Measurements from ENCODE around the gene MARCHF2.

The MARCHF2 gene

DNA sequence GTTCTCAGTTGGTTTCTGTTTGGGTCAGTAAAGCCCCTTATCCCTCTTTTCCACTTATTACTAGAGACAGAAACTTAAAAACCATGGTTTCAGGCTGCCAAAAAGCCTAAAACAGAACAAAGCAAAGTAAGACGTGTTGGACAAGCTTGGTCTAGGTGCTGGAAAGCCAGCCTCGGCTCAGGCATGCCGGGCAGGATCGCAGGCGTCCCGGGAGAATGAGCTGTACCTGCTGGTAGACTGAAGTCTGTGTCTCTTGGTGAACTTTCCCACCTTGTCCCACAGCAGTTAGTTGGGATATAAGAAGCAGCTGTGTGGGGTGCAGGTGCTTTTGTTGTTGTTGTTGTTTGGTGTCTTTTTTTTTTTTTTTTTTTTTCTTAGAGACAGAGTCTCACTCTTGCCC lies 68.5 kb downstream of the MARCHF2 start:
- DNase-seq, result no peak

DNA sequence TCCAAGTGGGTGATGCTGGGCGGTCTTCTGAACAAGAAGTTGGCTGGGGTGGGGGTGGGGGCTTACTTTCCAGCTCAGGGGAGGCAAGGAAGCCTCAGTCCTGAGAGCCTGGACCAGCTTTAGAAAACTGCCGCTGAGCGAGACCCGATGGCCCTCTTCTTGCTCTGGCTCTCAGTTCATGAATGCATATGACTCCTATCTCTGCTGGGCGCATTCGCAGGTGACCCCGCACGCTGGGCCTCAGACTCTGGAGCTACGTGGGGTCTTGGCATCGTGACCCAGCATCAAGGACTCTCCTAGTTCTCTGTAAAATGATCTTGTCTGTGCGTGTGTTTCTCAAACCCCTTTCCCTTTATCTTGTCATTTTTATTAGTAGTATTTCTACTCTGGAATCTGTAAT lies 69.6 kb downstream of the MARCHF2 start:
- DNase-seq, result no peak

DNA sequence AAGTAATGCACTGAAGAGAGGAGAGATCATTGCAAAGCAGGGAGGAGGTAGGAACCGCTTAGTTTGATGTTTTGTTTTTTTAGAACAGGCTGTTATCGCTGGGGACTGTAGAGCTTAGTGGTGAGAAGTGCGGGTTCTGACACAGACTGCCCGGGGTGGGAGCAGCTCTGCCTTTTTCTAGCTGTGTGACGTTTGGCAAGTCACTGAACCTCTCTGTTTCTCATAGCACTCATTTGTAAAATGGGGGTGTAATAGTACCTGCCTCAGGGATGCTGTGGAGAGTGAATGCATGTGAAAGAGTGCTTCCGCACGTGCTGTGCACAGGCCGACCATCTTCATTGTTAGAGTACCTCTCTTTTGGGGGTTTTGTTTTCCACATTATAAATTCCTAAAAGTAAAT lies 70.1 kb downstream of the MARCHF2 start:
- no peak for DNase-seq

DNA sequence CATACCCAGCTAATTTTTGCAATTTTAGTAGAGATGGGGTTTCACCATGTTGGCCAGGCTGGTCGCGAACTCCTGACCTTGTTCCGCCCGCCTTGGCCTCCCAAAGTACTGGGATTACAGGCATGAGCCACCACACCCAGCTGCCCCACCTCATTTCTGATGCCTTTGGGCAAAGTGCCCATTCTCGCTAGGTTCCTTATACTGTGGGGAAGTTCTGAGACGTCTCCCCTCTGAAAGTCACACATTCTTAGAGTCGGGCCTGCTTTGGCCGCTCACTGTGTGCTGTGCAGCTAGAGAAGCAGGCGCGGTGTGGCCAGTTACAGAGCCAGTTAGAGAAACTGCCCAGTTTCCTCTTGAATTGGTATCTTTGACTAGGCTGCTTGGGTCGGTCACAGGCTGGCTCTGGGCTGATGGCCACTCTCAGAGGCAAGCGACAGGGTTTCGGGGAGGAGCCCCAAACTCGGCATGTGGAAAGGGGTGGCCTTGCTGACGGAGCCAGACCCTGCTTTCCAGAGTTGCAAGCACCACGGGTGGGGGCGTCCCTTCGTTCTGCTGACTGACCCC lies 71.3 kb downstream of the MARCHF2 start:
- DNase-seq, result peak; percentile 65

- DNase-seq, result no peak
These were observed 72.7 kb downstream of the MARCHF2 start for GRCh38 chr19:8485561-8486371.

- no peak for DNase-seq
These were observed 73.6 kb downstream of the MARCHF2 start for GRCh38 chr19:8486661-8487136.

DNA sequence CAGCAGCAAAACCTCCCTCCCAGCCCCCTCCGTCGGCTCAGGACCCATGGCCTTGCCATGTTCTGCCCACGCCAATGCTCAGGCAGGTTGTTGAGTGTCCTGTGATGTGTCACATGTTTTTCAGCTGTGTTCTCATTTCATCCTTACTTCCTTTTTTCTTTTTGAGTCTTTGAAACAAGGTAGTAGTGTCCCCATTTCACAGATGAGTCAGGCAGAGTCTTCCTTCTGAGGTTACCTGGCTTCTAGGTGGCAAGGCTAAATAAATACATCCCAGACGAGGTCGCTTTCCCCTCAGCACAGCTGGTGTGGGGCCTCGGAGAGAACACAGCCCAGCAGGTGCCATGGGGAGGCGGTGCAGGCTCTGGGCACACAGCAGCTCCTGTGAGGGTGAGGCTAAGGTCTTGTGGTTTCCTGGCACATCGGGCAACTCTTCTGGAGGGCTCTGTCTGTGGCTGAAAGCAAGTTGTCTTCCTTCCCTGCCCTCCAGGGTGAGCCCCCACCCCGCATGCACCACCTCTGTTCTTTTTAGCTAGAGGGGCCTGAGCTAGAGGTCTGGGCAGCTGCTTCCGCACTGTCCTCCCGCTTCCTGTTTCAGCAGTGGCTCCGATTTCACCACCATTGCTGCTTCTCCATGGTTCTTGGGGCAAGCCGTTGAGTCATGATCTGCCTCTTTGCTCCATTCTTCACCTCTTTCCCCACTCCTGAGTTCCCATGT lies 74.2 kb downstream of the MARCHF2 start:
- peak; percentile 66 for DNase-seq

GRCh38 chr19:8488365-8488764 lies 75.3 kb downstream of the MARCHF2 start:
- DNase-seq, result no peak
